SK-N-SH (cell line): ENCODE data around the gene TBX18. TPM values are rescaled to one million over a fixed set of nuclear protein-coding genes. Genes with fewer than 3 reads are reported as not detected.

Experiments used
- CTCF ChIA-PET: fragments of 300-600, 350-600 bp; formaldehyde crosslinking; extraction: SDS; loops from one replicate; lab custom pipeline; 2021; lab: Yijun Ruan, JAX
- POLR2A ChIA-PET: fragments of 350-600 bp; sonication (Branson Sonifier 250); formaldehyde crosslinking; extraction: SDS; loops from one replicate; lab custom pipeline; 2020; ENCODE audit warnings: antibody characterized with exemption, inconsistent platforms; lab: Yijun Ruan, JAX
- DNase-seq: peaks from one replicate; pipeline ENCODE4 v3.0.0; 2012
- H2AFZ ChIP-seq: fragments of 200-600 bp; sonication (generic); 2 replicates; pipeline ENCODE4 v1.8.1; 2016; ENCODE audit warnings: antibody characterized with exemption, mild to moderate bottlenecking, low read depth
- H3F3A ChIP-seq: fragments of 200-600 bp; sonication (generic); replicated peaks from 2 replicates; pipeline ENCODE3; 2016; ENCODE audit warnings: antibody characterized with exemption, mild to moderate bottlenecking; ENCODE audit not compliant: insufficient read depth
- H3K27ac ChIP-seq, 2 experiments: fragments of 200-500 bp in 1 of 2; fragments of 200-600 bp in 1 of 2; sonication (Bioruptor generic) in 1 of 2; sonication (generic), shearing (Covaris generic) in 1 of 2; 2 replicates each; pipeline versions ENCODE4 v1.5.1 to v1.6.1; 2014 to 2016; ENCODE audit warnings: low read depth in 2 of 2, inconsistent platforms in 1 of 2, low read length in 1 of 2, mild to moderate bottlenecking in 1 of 2, mixed read lengths in 1 of 2
- H3K27me3 ChIP-seq: fragments of 200-600 bp; sonication (generic), shearing (Covaris generic); 2 replicates; pipeline ENCODE4 v1.6.1; 2016; ENCODE audit warnings: mixed run types; ENCODE audit not compliant: insufficient read depth
- H3K36me3 ChIP-seq, 2 experiments: fragments of 200-500 bp in 1 of 2; fragments of 200-600 bp in 1 of 2; sonication (Bioruptor generic) in 1 of 2; sonication (generic) in 1 of 2; replicated peaks in 1 of 2; 2 replicates each; pipeline versions ENCODE3 to v1.5.1; 2014 to 2016; ENCODE audit warnings: low read length in 1 of 2, mild to moderate bottlenecking in 1 of 2; ENCODE audit not compliant: insufficient read depth in 2 of 2, control insufficient read depth in 1 of 2
- H3K4me1 ChIP-seq, 2 experiments: fragments of 200-500 bp in 1 of 2; fragments of 200-600 bp in 1 of 2; sonication (Bioruptor generic) in 1 of 2; sonication (generic), shearing (Covaris generic) in 1 of 2; 2 replicates each; pipeline versions ENCODE4 v1.5.1 to v1.6.1; 2014 to 2016; ENCODE audit warnings: low read depth in 1 of 2, low read length in 1 of 2, mixed run types in 1 of 2; ENCODE audit not compliant: insufficient read depth in 2 of 2, control insufficient read depth in 1 of 2
- H3K4me2 ChIP-seq: fragments of 200-600 bp; sonication (generic), shearing (Covaris generic); 2 replicates; pipeline ENCODE4 v1.6.1; 2017; ENCODE audit warnings: mixed run types
- H3K4me3 ChIP-seq, 2 experiments: fragments of 200-500 bp in 1 of 2; fragments of 200-600 bp in 1 of 2; sonication (Bioruptor generic) in 1 of 2; sonication (generic), shearing (Covaris generic) in 1 of 2; 2 replicates each; pipeline versions ENCODE4 v1.5.1 to v1.8.1; 2014 to 2016; ENCODE audit warnings: low read depth in 2 of 2, inconsistent platforms in 1 of 2, low read length in 1 of 2, mild to moderate bottlenecking in 1 of 2, mixed read lengths in 1 of 2, moderate library complexity in 1 of 2
- H3K79me2 ChIP-seq: fragments of 200-600 bp; sonication (generic); 2 replicates; pipeline ENCODE4 v1.8.1; 2017; ENCODE audit warnings: mild to moderate bottlenecking; ENCODE audit not compliant: insufficient read depth
- H3K9ac ChIP-seq: fragments of 200-600 bp; sonication (generic); 2 replicates; pipeline ENCODE4 v1.6.1; 2017; ENCODE audit warnings: mixed run types
- H3K9me2 ChIP-seq: fragments of 200-600 bp; sonication (generic); 2 replicates; pipeline ENCODE4 v1.6.1; 2017; ENCODE audit warnings: mixed run types
- H3K9me3 ChIP-seq: fragments of 200-600 bp; sonication (generic); 2 replicates; pipeline ENCODE4 v1.6.1; 2017; ENCODE audit warnings: mixed run types, mild to moderate bottlenecking, moderate library complexity
- H4K20me1 ChIP-seq: fragments of 200-600 bp; sonication (generic); 2 replicates; pipeline ENCODE4 v1.6.1; 2017; ENCODE audit warnings: mild to moderate bottlenecking, mixed run types; ENCODE audit not compliant: insufficient read depth
- CHD2 ChIP-seq: fragments of 150-350 bp; IDR thresholded peaks from 2 replicates; pipeline ENCODE4 v1.6.1; 2018; ENCODE audit warnings: low read length; ENCODE audit not compliant: partially characterized antibody
- CTCF ChIP-seq: fragments of 200-600 bp; sonication (generic); IDR thresholded peaks from 2 replicates; pipeline ENCODE4 v1.6.1; 2017; ENCODE audit warnings: antibody characterized with exemption, mild to moderate bottlenecking, moderate library complexity
- EP300 ChIP-seq, 2 experiments: IDR thresholded peaks; 2 replicates each; pipeline versions ENCODE4 v1.4.0 to v1.6.1; 2012; ENCODE audit warnings: borderline replicate concordance in 1 of 2, low read depth in 1 of 2, low read length in 1 of 2
- FOXJ3 ChIP-seq: sonication (generic); formaldehyde crosslinking; IDR thresholded peaks from 2 replicates; pipeline ENCODE4 v1.5.1; 2020; ENCODE audit warnings: mild to moderate bottlenecking, missing genetic modification reagents
- GABPA ChIP-seq: IDR thresholded peaks from 2 replicates; pipeline ENCODE4 v1.4.0; 2012; ENCODE audit warnings: low read depth, mild to moderate bottlenecking
- MXI1 ChIP-seq: IDR thresholded peaks from 2 replicates; pipeline ENCODE4 v1.6.1; 2012; ENCODE audit warnings: mild to moderate bottlenecking, low read depth, low read length, improper control_type of control experiment
- PBX3 ChIP-seq: IDR thresholded peaks from 2 replicates; pipeline ENCODE4; 2012
- RAD21 ChIP-seq: IDR thresholded peaks from 2 replicates; pipeline ENCODE4 v1.6.1; 2012; ENCODE audit warnings: mild to moderate bottlenecking, low read length
- REST ChIP-seq: IDR thresholded peaks from 2 replicates; pipeline ENCODE4 v1.6.1; 2012; ENCODE audit warnings: mild to moderate bottlenecking, low read depth, low read length, moderate library complexity
- SIN3A ChIP-seq: IDR thresholded peaks from 2 replicates; pipeline ENCODE4 v1.6.1; 2012; ENCODE audit warnings: low read depth, mild to moderate bottlenecking, low read length, moderate library complexity, borderline replicate concordance
- SMC3 ChIP-seq: IDR thresholded peaks from 2 replicates; pipeline ENCODE4 v1.6.1; 2012; ENCODE audit warnings: low read depth, low read length, improper control_type of control experiment
- TAF1 ChIP-seq: IDR thresholded peaks from 2 replicates; pipeline ENCODE4 v1.6.1; 2012; ENCODE audit warnings: low read depth, mild to moderate bottlenecking, low read length, moderate library complexity, borderline replicate concordance
- TCF12 ChIP-seq: IDR thresholded peaks from 2 replicates; pipeline ENCODE4 v1.4.0; 2012
- TEAD4 ChIP-seq: IDR thresholded peaks from 2 replicates; pipeline ENCODE4 v1.4.0; 2012; ENCODE audit warnings: mild to moderate bottlenecking, borderline replicate concordance; ENCODE audit not compliant: insufficient read depth
- WGBS: methylation state at CpG from one replicate; pipeline ENCODE4 v1.1.6; 2017; ENCODE audit warnings: low lambda C conversion rate; 5-methylcytosine and 5-hydroxymethylcytosine counted together
- polyA plus RNA-seq, 3 experiments: library from polyadenylated mRNA; depleted of rRNA; stranded (reverse); fragments of >200 nt; gene quantifications; 2 replicates each; pipeline ENCODE4 v1.2.3, GENCODE V29; 2012

TBX18 gene
- polyA plus RNA-seq, 1 of the 3 experiments (the other 2 are of a cell fraction): 19.3 TPM

GRCh38 chr6:84731901-84732300 is 32.5 kb downstream of the TBX18 start:
- Histone ChIP-seq H2AFZ (no peak overlapping the region), H3K36me3 (peaks cover 12 to 45% of the 10 kb centered on the region in 2 experiments), H3K79me2 (no peaks in the 10 kb centered on the region), H3K9ac (no peak overlapping the region), H3K4me2 (no peak overlapping the region), H3F3A (no peaks in the 10 kb centered on the region), H4K20me1 (no peaks in the 10 kb centered on the region), H3K4me3 (no peak overlapping the region), H3K9me3 (no peaks in the 10 kb centered on the region), H3K27me3 (no peaks in the 10 kb centered on the region), H3K27ac (no peak overlapping the region), H3K9me2 (no peaks in the 10 kb centered on the region), H3K4me1 (no peaks in the 10 kb centered on the region)
- ChIA-PET CTCF (no interaction called here), POLR2A (no interaction called here)
- TF ChIP-seq MXI1 (no peak), PBX3 (peak; percentile 58), TCF12 (peak; percentile 78), TEAD4 (0 out of 2 replicates have a peak, but pooled peaks have one; percentile 19)
- DNase-seq: no peak

GRCh38 chr6:84731401-84731800 is 33.0 kb downstream of the TBX18 start:
- DNase-seq: no peak
- H3K4me1 ChIP-seq: no peaks in the 10 kb centered on the region
- no peak overlapping the region for H3K4me2 ChIP-seq
- H3K27me3 ChIP-seq: no peaks in the 10 kb centered on the region
- H3K36me3 ChIP-seq: peaks cover 8 to 43% of the 10 kb centered on the region in 2 experiments
- CTCF ChIA-PET: no interaction called here
- no peak for TF ChIP-seq GABPA
- TF ChIP-seq SIN3A: no peak
- no peak for TF ChIP-seq EP300 (IDR thresholded peaks at IDR 0.05; ENCODE audit: borderline replicate concordance in 1 of 2, low read depth in 1 of 2, low read length in 1 of 2)
- TF ChIP-seq REST: no peak
- TF ChIP-seq CHD2: no peak
- TF ChIP-seq SMC3: no peak
- no peak for TF ChIP-seq CTCF
- no peak for TF ChIP-seq TAF1
- TF ChIP-seq RAD21: no peak
- no peak for TF ChIP-seq FOXJ3 (CRISPR knock-in tag)
- H3K79me2 ChIP-seq: no peaks in the 10 kb centered on the region
- H3F3A ChIP-seq: no peaks in the 10 kb centered on the region
- no peak overlapping the region for H2AFZ ChIP-seq
- POLR2A ChIA-PET: no interaction called here
- H3K9me2 ChIP-seq: no peaks in the 10 kb centered on the region
- no peak overlapping the region for H3K9ac ChIP-seq
- H3K4me3 ChIP-seq: no peak overlapping the region
- no peaks in the 10 kb centered on the region for H3K9me3 ChIP-seq
- WGBS: 31% methylated on average over 3 of the region's 3 CpGs
- no peaks in the 10 kb centered on the region for H4K20me1 ChIP-seq
- no peak overlapping the region for H3K27ac ChIP-seq
